ENCODE data around the gene TJP2. TPM values are rescaled to one million over a fixed set of nuclear protein-coding genes. Genes with fewer than 3 reads are reported as not detected.

TJP2 gene
- total and polyA plus RNA-seq, 2 donors (not counting 3 experiments of a cell fraction or from before 2014, with no cell fraction given): 83.0 to 168 TPM

DNA sequence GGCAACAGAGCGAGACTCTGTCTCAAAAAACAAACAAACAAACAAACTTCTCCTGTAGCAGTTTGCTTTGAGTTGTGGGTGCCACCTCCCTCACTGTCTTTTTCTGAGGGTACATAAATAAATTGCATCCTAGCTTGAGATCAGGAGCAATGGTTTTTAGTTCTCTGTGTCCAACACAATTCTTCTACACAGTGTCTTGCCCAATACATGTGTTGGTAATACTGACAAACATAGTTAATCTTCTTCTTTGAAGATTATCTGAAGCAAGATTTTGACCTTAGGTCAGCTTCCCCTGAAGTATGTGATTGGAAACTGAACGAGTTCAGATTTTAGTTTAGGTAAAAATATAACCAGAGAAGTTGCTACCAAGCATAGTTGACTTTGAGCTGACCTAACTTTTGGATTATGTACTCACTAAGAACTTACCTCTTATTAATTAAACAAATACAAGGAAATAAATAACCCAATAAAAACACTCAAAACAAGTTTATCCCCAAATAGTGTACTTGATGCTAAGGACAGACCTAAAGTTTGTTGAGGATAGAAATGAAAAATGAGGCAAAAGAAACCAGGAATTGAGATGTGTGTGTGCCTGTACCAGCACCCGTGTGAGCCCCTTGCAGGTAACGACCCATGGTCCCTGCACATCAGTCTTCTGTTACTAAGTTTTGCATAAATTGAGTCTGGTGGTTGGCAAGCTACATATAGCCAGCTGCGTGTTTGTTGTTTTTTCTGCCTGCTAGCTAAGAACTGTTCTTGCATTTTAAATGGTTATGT, 16.2 kb downstream of the TJP2 start:
- H3K79me2 ChIP-seq (ENCODE audit: control insufficient read depth, insufficient read depth, low read length): peaks cover 94% of the 10 kb centered on the region
- CTCF ChIA-PET: interaction anchor here (0.6 to 10.1 kb wide), 8 partner anchors 9 to 136 kb away, joined by 3 to 281 read pairs (median 4); partner anchors contain the start of gene TJP2
- H3K9me1 ChIP-seq (replicated peaks; ENCODE audit: control insufficient read depth, extremely low read depth, insufficient read depth, low read length): no peaks in the 10 kb centered on the region
- H3K9me3 ChIP-seq (replicated peaks; ENCODE audit: control insufficient read depth, insufficient read depth, low read length): no peaks in the 10 kb centered on the region
- POLR2A ChIA-PET: no interaction called here
- dilution Hi-C loops (cut with MboI; ENCODE audit: extremely low pct_ligation_motif_present, low sequenced_read_pairs): no loop called here
- no peak overlapping the region for H2AFZ ChIP-seq (ENCODE audit: low read depth, low read length)
- no peak overlapping the region for H3K4me2 ChIP-seq (ENCODE audit: insufficient read depth, low read length)
- H3K27ac ChIP-seq (ENCODE audit: insufficient read depth, low read depth, low read length): no peak overlapping the region
- intact Hi-C loops (cut with micrococcal nuclease): no loop called here
- peaks cover 32% of the 10 kb centered on the region for H3K4me1 ChIP-seq (ENCODE audit: control insufficient read depth, extremely low read depth, insufficient read depth, low read length)
- TF ChIP-seq, protein P1, sequence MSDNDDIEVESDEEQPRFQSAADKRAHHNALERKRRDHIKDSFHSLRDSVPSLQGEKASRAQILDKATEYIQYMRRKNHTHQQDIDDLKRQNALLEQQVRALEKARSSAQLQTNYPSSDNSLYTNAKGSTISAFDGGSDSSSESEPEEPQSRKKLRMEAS (IDR thresholded peaks at IDR 0.05; ENCODE audit: insufficient read depth, insufficient read length): no peak
- TF ChIP-seq, protein P2, sequence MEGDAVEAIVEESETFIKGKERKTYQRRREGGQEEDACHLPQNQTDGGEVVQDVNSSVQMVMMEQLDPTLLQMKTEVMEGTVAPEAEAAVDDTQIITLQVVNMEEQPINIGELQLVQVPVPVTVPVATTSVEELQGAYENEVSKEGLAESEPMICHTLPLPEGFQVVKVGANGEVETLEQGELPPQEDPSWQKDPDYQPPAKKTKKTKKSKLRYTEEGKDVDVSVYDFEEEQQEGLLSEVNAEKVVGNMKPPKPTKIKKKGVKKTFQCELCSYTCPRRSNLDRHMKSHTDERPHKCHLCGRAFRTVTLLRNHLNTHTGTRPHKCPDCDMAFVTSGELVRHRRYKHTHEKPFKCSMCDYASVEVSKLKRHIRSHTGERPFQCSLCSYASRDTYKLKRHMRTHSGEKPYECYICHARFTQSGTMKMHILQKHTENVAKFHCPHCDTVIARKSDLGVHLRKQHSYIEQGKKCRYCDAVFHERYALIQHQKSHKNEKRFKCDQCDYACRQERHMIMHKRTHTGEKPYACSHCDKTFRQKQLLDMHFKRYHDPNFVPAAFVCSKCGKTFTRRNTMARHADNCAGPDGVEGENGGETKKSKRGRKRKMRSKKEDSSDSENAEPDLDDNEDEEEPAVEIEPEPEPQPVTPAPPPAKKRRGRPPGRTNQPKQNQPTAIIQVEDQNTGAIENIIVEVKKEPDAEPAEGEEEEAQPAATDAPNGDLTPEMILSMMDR (IDR thresholded peaks at IDR 0.05; ENCODE audit: extremely low read depth in 1 of 2, insufficient read depth in 1 of 2, low read depth in 1 of 2, low read length in 2 of 2): no peak
- TF ChIP-seq POLR2AphosphoS5 (IDR thresholded peaks at IDR 0.05; ENCODE audit: insufficient read depth, low read depth, low read length) (no peak), JUN (IDR thresholded peaks at IDR 0.05; ENCODE audit: borderline replicate concordance, insufficient read depth, insufficient read length, low read depth) (no peak), EZH2 (IDR thresholded peaks at IDR 0.05; ENCODE audit: borderline replicate concordance, low read depth, low read length, severe bottlenecking) (no peak)
- H3K27me3 ChIP-seq (ENCODE audit: control insufficient read depth in 2 of 2, insufficient read depth in 2 of 2, low read length in 2 of 2): no peaks in the 10 kb centered on the region
- FAIRE-seq: no peak
- no peak overlapping the region for H3K9ac ChIP-seq (replicated peaks; ENCODE audit: extremely low read depth, insufficient read depth, low read length)
- H3K36me3 ChIP-seq (ENCODE audit: control insufficient read depth in 2 of 2, extremely low read depth in 1 of 2, insufficient read depth in 2 of 2, low read length in 2 of 2): no peaks in the 10 kb centered on the region
- DNase-seq (ENCODE audit: low read depth, low spot score): no peak
- no peaks in the 10 kb centered on the region for H4K20me1 ChIP-seq (replicated peaks; ENCODE audit: control insufficient read depth, extremely low read depth, insufficient read depth, low read length)
- no peak overlapping the region for H3K4me3 ChIP-seq (replicated peaks in 1 of 3; ENCODE audit: insufficient read depth in 1 of 3, low read depth in 1 of 3, low read length in 3 of 3)
- no TSS peak for BruUV-seq (replicated peaks)

Measured in endothelial cell of umbilical vein (primary cell).